HCT116 (cell line): ENCODE results near the gene PRPF40B. TPM values are rescaled to one million over a fixed set of nuclear protein-coding genes. Genes with fewer than 3 reads are reported as not detected.

Experiments
- ATAC-seq: fragments of 200-7000 bp; cut with Tn5 transposase; 2 replicates; pipeline ENCODE4 v1.9.1; 2020; ENCODE audit warnings: mild to moderate bottlenecking, moderate library complexity
- BruUV-seq: library from RNA; stranded (reverse); fragments of 400-500 nt; replicated peaks from 2 replicates; lab custom pipeline; 2021; lab: Mats Ljungman, UMichigan
- CTCF ChIA-PET: fragments of 300-600 bp; sonication (Branson Sonifier 250); formaldehyde crosslinking; loops from one replicate; lab custom pipeline; 2021; ENCODE audit warnings: antibody characterized with exemption; lab: Charles Lee
- POLR2A ChIA-PET: fragments of 300-600, 350-600 bp; sonication (Branson Sonifier 250); formaldehyde crosslinking; loops from one replicate; lab custom pipeline; 2021; ENCODE audit warnings: antibody characterized with exemption; lab: Charles Lee
- RAD21 ChIA-PET, 2 experiments: fragments of 300-600 bp; sonication (Branson Sonifier 250); formaldehyde crosslinking; loops; one replicate each; lab custom pipeline; 2023; ENCODE audit warnings: low total read pairs in 2 of 2; ENCODE audit not compliant: uncharacterized antibody in 2 of 2, unreplicated experiment in 2 of 2, low non-redundant PET in 1 of 2; lab: Charles Lee
- DNase-seq: peaks from one replicate; pipeline ENCODE4 v3.0.0-alpha.2; 2010; ENCODE audit warnings: low read depth, low spot score
- H2AFZ ChIP-seq: fragments of 200-600 bp; shearing (Covaris generic), sonication (generic); 2 replicates; pipeline ENCODE4 v1.6.1; 2017; ENCODE audit warnings: low read depth, mixed run types, mixed read lengths, antibody characterized with exemption, low read length; ENCODE audit not compliant: poor library complexity, severe bottlenecking
- H3K27ac ChIP-seq: 2 replicates; pipeline ENCODE4 v1.5.1; 2012; ENCODE audit warnings: low read depth, low read length
- H3K27me3 ChIP-seq: fragments of 200-600 bp; sonication (generic); 2 replicates; pipeline ENCODE4 v1.6.1; 2016; ENCODE audit warnings: mixed run types, low read length, mixed read lengths; ENCODE audit not compliant: insufficient read depth
- H3K36me3 ChIP-seq, 2 experiments: fragments of 200-500 bp in 1 of 2; fragments of 200-600 bp in 1 of 2; sonication (Bioruptor generic) in 1 of 2; sonication (generic) in 1 of 2; 2 replicates each; pipeline versions ENCODE4 v1.5.1 to v1.6.1; 2014 to 2016; ENCODE audit warnings: low read length in 2 of 2, inconsistent platforms in 1 of 2, mixed read lengths in 1 of 2, mixed run types in 1 of 2; ENCODE audit not compliant: insufficient read depth in 2 of 2, control insufficient read depth in 1 of 2
- H3K4me1 ChIP-seq, 2 experiments: fragments of 200-600 bp in 1 of 2; sonication (generic) in 1 of 2; 2 replicates each; pipeline versions ENCODE4 v1.5.1 to v1.6.1; 2012 to 2017; ENCODE audit warnings: low read length in 2 of 2, inconsistent platforms in 1 of 2, mild to moderate bottlenecking in 1 of 2, mixed read lengths in 1 of 2, mixed run types in 1 of 2, moderate library complexity in 1 of 2; ENCODE audit not compliant: insufficient read depth in 2 of 2, control insufficient read depth in 1 of 2
- H3K4me2 ChIP-seq: fragments of 200-600 bp; sonication (generic); 2 replicates; pipeline ENCODE4 v1.6.1; 2017; ENCODE audit warnings: mixed run types, low read length, mixed read lengths
- H3K4me3 ChIP-seq, 2 experiments: fragments of 200-600 bp in 1 of 2; sonication (generic) in 1 of 2; replicated peaks in 1 of 2; 2 replicates each; pipeline ENCODE4 v1.5.1; 2011 to 2016; ENCODE audit warnings: low read length in 2 of 2, control low read depth in 1 of 2, low read depth in 1 of 2, mild to moderate bottlenecking in 1 of 2, mixed read lengths in 1 of 2, mixed run types in 1 of 2
- H3K79me2 ChIP-seq: fragments of 200-600 bp; sonication (generic); 2 replicates; pipeline ENCODE4 v1.6.1; 2017; ENCODE audit warnings: mild to moderate bottlenecking, mixed run types, low read length, moderate library complexity, mixed read lengths; ENCODE audit not compliant: insufficient read depth
- H3K9ac ChIP-seq: fragments of 200-600 bp; sonication (generic); 2 replicates; pipeline ENCODE4 v1.6.1; 2016; ENCODE audit warnings: low read length, mixed read lengths
- H3K9me2 ChIP-seq: fragments of 200-600 bp; sonication (generic), shearing (Covaris generic); 2 replicates; pipeline ENCODE4 v1.6.1; 2017; ENCODE audit warnings: mixed run types, mild to moderate bottlenecking, moderate library complexity; ENCODE audit not compliant: insufficient read depth
- H3K9me3 ChIP-seq, 2 experiments: fragments of 200-500 bp in 1 of 2; fragments of 200-600 bp in 1 of 2; sonication (Bioruptor generic) in 1 of 2; sonication (generic) in 1 of 2; 2 replicates each; pipeline ENCODE4 v1.6.1; 2014 to 2017; ENCODE audit warnings: low read length in 2 of 2, mixed read lengths in 2 of 2, inconsistent platforms in 1 of 2, low read depth in 1 of 2, mild to moderate bottlenecking in 1 of 2, mixed run types in 1 of 2, moderate library complexity in 1 of 2; ENCODE audit not compliant: control insufficient read depth in 1 of 2, insufficient read depth in 1 of 2
- H4K20me1 ChIP-seq: fragments of 200-600 bp; sonication (generic), shearing (Covaris generic); 2 replicates; pipeline ENCODE4 v1.6.1; 2017; ENCODE audit warnings: mixed run types, mild to moderate bottlenecking, moderate library complexity; ENCODE audit not compliant: insufficient read depth
- CBX3 ChIP-seq: IDR thresholded peaks from 2 replicates; pipeline ENCODE4 v1.6.1; 2012; ENCODE audit warnings: low read depth
- CEBPB ChIP-seq: IDR thresholded peaks from 2 replicates; pipeline ENCODE4 v1.6.1; 2012; ENCODE audit warnings: low read depth
- EGR1 ChIP-seq: IDR thresholded peaks from 2 replicates; pipeline ENCODE4 v1.6.1; 2012; ENCODE audit warnings: low read depth
- EZH2phosphoT487 ChIP-seq: fragments of 200-600 bp; IDR thresholded peaks from 2 replicates; pipeline ENCODE4 v1.6.1; 2018; ENCODE audit warnings: antibody characterized with exemption, borderline replicate concordance
- FOSL1 ChIP-seq: IDR thresholded peaks from 2 replicates; pipeline ENCODE4 v1.6.1; 2012; ENCODE audit warnings: low read depth
- TCF7L2 ChIP-seq: IDR thresholded peaks from 2 replicates; pipeline ENCODE4 v1.7.0; 2011; ENCODE audit warnings: borderline replicate concordance, inconsistent platforms; ENCODE audit not compliant: insufficient read depth, insufficient read length; ENCODE audit errors: extremely low read depth
- YY1 ChIP-seq: IDR thresholded peaks from 2 replicates; pipeline ENCODE4 v1.6.1; 2011; ENCODE audit warnings: low read length, low read depth, moderate library complexity, mild to moderate bottlenecking; ENCODE audit not compliant: insufficient replicate concordance; ENCODE audit errors: extremely low read depth
- ZNF274 ChIP-seq: fragments of 200-500 bp; sonication (Bioruptor generic); IDR thresholded peaks from 2 replicates; pipeline ENCODE4 v1.6.1; 2014; ENCODE audit warnings: mild to moderate bottlenecking, low read depth, low read length, inconsistent platforms
- intact Hi-C: fragments of 100-400 bp; cut with micrococcal nuclease; formaldehyde crosslinking; loops from 2 replicates; pipeline ENCODE4 v1.10.0; 2022
- total RNA-seq: library from RNA; stranded (reverse); gene quantifications from one replicate; pipeline ENCODE4 v1.2.1, GENCODE V29; 2021; ENCODE audit not compliant: unreplicated experiment
- TF ChIP-seq, protein P1 (sequence below): IDR thresholded peaks from 2 replicates; pipeline ENCODE4 v1.6.1; 2011; ENCODE audit warnings: mild to moderate bottlenecking, low read length, moderate library complexity; ENCODE audit not compliant: insufficient replicate concordance; ENCODE audit errors: extremely low read depth
- TF ChIP-seq, protein P2 (sequence below): IDR thresholded peaks from 2 replicates; pipeline ENCODE4 v1.6.1; 2012; ENCODE audit warnings: low read depth

Gene PRPF40B
- total RNA-seq, 1 experiment from 2014 or later: 29.0 TPM

DNA sequence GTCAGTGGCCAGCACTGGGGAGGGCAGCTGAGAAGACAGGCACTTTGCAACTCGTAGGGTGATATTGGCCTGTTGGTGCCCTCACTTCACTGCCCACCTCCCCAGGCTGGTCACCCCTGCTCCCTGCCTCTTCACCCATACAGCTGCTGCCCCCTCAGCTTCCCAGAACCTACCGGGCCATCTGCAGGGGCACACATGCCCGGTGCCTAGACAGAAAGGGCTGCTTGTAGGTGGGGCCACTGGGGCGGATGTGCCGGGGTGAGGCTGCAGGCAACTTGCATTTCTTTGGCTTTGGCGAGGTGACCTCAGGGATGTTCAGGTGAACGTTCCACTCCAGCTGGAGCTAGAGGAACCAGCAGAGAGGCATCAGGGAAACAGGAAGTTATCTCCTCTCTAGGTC, 35.1 kb upstream of the PRPF40B start:
- intact Hi-C loops: no loop called here
- no peak overlapping the region for H3K9ac ChIP-seq
- H3K27me3 ChIP-seq: no peaks in the 10 kb centered on the region
- H3K4me3 ChIP-seq: no peak overlapping the region
- no peak for DNase-seq
- TF ChIP-seq, protein P1, sequence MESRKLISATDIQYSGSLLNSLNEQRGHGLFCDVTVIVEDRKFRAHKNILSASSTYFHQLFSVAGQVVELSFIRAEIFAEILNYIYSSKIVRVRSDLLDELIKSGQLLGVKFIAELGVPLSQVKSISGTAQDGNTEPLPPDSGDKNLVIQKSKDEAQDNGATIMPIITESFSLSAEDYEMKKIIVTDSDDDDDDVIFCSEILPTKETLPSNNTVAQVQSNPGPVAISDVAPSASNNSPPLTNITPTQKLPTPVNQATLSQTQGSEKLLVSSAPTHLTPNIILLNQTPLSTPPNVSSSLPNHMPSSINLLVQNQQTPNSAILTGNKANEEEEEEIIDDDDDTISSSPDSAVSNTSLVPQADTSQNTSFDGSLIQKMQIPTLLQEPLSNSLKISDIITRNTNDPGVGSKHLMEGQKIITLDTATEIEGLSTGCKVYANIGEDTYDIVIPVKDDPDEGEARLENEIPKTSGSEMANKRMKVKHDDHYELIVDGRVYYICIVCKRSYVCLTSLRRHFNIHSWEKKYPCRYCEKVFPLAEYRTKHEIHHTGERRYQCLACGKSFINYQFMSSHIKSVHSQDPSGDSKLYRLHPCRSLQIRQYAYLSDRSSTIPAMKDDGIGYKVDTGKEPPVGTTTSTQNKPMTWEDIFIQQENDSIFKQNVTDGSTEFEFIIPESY: no peak
- TF ChIP-seq, protein P2, sequence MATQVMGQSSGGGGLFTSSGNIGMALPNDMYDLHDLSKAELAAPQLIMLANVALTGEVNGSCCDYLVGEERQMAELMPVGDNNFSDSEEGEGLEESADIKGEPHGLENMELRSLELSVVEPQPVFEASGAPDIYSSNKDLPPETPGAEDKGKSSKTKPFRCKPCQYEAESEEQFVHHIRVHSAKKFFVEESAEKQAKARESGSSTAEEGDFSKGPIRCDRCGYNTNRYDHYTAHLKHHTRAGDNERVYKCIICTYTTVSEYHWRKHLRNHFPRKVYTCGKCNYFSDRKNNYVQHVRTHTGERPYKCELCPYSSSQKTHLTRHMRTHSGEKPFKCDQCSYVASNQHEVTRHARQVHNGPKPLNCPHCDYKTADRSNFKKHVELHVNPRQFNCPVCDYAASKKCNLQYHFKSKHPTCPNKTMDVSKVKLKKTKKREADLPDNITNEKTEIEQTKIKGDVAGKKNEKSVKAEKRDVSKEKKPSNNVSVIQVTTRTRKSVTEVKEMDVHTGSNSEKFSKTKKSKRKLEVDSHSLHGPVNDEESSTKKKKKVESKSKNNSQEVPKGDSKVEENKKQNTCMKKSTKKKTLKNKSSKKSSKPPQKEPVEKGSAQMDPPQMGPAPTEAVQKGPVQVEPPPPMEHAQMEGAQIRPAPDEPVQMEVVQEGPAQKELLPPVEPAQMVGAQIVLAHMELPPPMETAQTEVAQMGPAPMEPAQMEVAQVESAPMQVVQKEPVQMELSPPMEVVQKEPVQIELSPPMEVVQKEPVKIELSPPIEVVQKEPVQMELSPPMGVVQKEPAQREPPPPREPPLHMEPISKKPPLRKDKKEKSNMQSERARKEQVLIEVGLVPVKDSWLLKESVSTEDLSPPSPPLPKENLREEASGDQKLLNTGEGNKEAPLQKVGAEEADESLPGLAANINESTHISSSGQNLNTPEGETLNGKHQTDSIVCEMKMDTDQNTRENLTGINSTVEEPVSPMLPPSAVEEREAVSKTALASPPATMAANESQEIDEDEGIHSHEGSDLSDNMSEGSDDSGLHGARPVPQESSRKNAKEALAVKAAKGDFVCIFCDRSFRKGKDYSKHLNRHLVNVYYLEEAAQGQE: no peak
- TF ChIP-seq EGR1 (no peak), EZH2phosphoT487 (no peak), FOSL1 (no peak), ZNF274 (no peak), TCF7L2 (no peak), YY1 (no peak), CBX3 (no peak), CEBPB (no peak)
- H3K27ac ChIP-seq: no peak overlapping the region
- no TSS peak for BruUV-seq
- no peak overlapping the region for H3K4me2 ChIP-seq
- H2AFZ ChIP-seq: no peak overlapping the region
- ChIA-PET RAD21 (no interaction called here), POLR2A (no interaction called here), CTCF (no interaction called here)
- peaks cover 0 to 2% of the 10 kb centered on the region in 2 experiments; a peak in 1 of 4 replicates for H3K36me3 ChIP-seq
- no peaks in the 10 kb centered on the region for H3K4me1 ChIP-seq
- H3K79me2 ChIP-seq: no peaks in the 10 kb centered on the region
- ATAC-seq: no peak
- no peaks in the 10 kb centered on the region for H3K9me3 ChIP-seq
- no peaks in the 10 kb centered on the region for H3K9me2 ChIP-seq
- H4K20me1 ChIP-seq: no peaks in the 10 kb centered on the region
